Raji (cell line): ENCODE data around the gene SNRK.

Experiments used
- POLR2A ChIP-seq: IDR thresholded peaks from 2 replicates; pipeline ENCODE4 v1.6.1; 2011; ENCODE audit warnings: low read depth, low read length, control low read depth; ENCODE audit not compliant: insufficient read depth

The SNRK gene

GRCh38 chr3:43365601-43366305 lies 79.4 kb downstream of the SNRK start:
- TF ChIP-seq POLR2A = no peak

GRCh38 chr3:43366481-43366880 lies 80.1 kb downstream of the SNRK start:
- TF ChIP-seq POLR2A = no peak

GRCh38 chr3:43366885-43367284 lies 80.5 kb downstream of the SNRK start:
- no peak for TF ChIP-seq POLR2A

- TF ChIP-seq POLR2A = no peak
Observed at GRCh38 chr3:43369404-43370292, 83.3 kb downstream of the SNRK start.

GRCh38 chr3:43370293-43370980 lies 84.1 kb downstream of the SNRK start:
- no peak for TF ChIP-seq POLR2A

- TF ChIP-seq POLR2A = no peak
Observed at GRCh38 chr3:43371494-43371893, 85.2 kb downstream of the SNRK start.

GRCh38 chr3:43372007-43372740 lies 85.8 kb downstream of the SNRK start:
- TF ChIP-seq POLR2A = no peak

GRCh38 chr3:43372809-43373559 lies 86.6 kb downstream of the SNRK start:
- TF ChIP-seq POLR2A = no peak

GRCh38 chr3:43373560-43373928 lies 87.2 kb downstream of the SNRK start:
- no peak for TF ChIP-seq POLR2A

- no peak for TF ChIP-seq POLR2A
Observed at GRCh38 chr3:43378066-43378935, 92.0 kb downstream of the SNRK start.

- no peak for TF ChIP-seq POLR2A
Observed at GRCh38 chr3:43379343-43379742, 93.0 kb downstream of the SNRK start.

- TF ChIP-seq POLR2A = no peak
Observed at GRCh38 chr3:43388175-43388574, 101.8 kb downstream of the SNRK start.

- no peak for TF ChIP-seq POLR2A
Observed at GRCh38 chr3:43388915-43389314, 102.6 kb downstream of the SNRK start.
